K562 (cell line): ENCODE results near the gene CTRL. TPM values are rescaled to one million over a fixed set of nuclear protein-coding genes. Genes with fewer than 3 reads are reported as not detected.

Source experiments
- BHLHE40 ChIP-seq: IDR thresholded peaks from 2 replicates; pipeline ENCODE4 v1.6.1; 2011; ENCODE audit warnings: low read length, improper control_type of control experiment
- FOSL1 ChIP-seq: fragments of 200-800 bp; sonication (Bioruptor generic); conservative IDR thresholded peaks from 2 replicates; pipeline ENCODE4 v1.6.1; 2016; ENCODE audit warnings: missing genetic modification characterization, missing compliant biosample characterization
- LEF1 ChIP-seq: fragments of 450-650 bp; IDR thresholded peaks from 2 replicates; pipeline ENCODE4 v1.6.1; 2016; ENCODE audit warnings: mild to moderate bottlenecking
- MNT ChIP-seq, 2 experiments: fragments of 450-650 bp; conservative IDR thresholded peaks; 2 replicates each; pipeline ENCODE4 v1.6.1; 2017; ENCODE audit warnings: mild to moderate bottlenecking in 2 of 2, moderate library complexity in 2 of 2
- MYC ChIP-seq, 2 experiments: fragments of 250-450 bp in 1 of 2; sonication (Bioruptor Pico) in 1 of 2; IDR thresholded peaks; 2 replicates each; pipeline versions ENCODE4 v1.5.1 to v1.6.1; 2012 to 2021; ENCODE audit warnings: low read depth in 2 of 2, borderline replicate concordance in 1 of 2, improper control_type of control experiment in 1 of 2, low read length in 1 of 2, mild to moderate bottlenecking in 1 of 2, moderate library complexity in 1 of 2
- MYNN ChIP-seq, 2 experiments: sonication (generic); formaldehyde crosslinking in 1 of 2; IDR thresholded peaks; 2 replicates each; pipeline versions ENCODE4 v1.5.0 to v1.6.1; 2016 to 2020; ENCODE audit warnings: antibody characterized with exemption in 1 of 2, missing genetic modification reagents in 1 of 2
- PHF8 ChIP-seq: fragments of 200-600 bp; sonication (generic); IDR thresholded peaks from 2 replicates; pipeline ENCODE4 v1.6.1; 2012; ENCODE audit warnings: mixed run types, mild to moderate bottlenecking, inconsistent platforms, low read length, moderate library complexity, borderline replicate concordance
- RCOR1 ChIP-seq, 2 experiments: IDR thresholded peaks; 2 replicates each; pipeline ENCODE4 v1.6.1; 2012; ENCODE audit warnings: low read depth in 2 of 2, low read length in 2 of 2, borderline replicate concordance in 1 of 2, improper control_type of control experiment in 1 of 2
- SRSF7 ChIP-seq: fragments of 200-400 bp; formaldehyde crosslinking; optimal IDR thresholded peaks from 2 replicates; pipeline ENCODE3; 2017; ENCODE audit warnings: mild to moderate bottlenecking, low read depth, low read length
- USF2 ChIP-seq: sonication (generic); formaldehyde crosslinking; IDR thresholded peaks from 2 replicates; pipeline ENCODE4 v1.5.0; 2020; ENCODE audit warnings: missing genetic modification reagents
- ZNF263 ChIP-seq: sonication (generic); formaldehyde crosslinking; IDR thresholded peaks from 2 replicates; pipeline ENCODE4 v1.8.0; 2022; ENCODE audit warnings: mild to moderate bottlenecking, missing genetic modification reagents, borderline replicate concordance
- polyA plus RNA-seq, 8 experiments: library from polyadenylated mRNA; depleted of rRNA in 4 of 8; stranded (reverse) in 5 of 8; unstranded in 3 of 8; fragments of >200 nt; fragmentation: Nextera tagmentation in 2 of 8; fragmentation: Illumina TruSeq in 1 of 8; extraction: Ambion mirVana in 2 of 8; extraction: Trizol in 1 of 8; gene quantifications; 2 replicates each; pipeline versions ENCODE4 v1.2.1 to v1.2.3, GENCODE V29; 2011 to 2014; ENCODE audit warnings: inconsistent platforms in 1 of 8, missing spikeins in 1 of 8
- total RNA-seq, 7 experiments: library from RNA; depleted of rRNA in 6 of 7; stranded (reverse); fragments of >200 nt in 6 of 7; fragmentation: Illumina TruSeq in 2 of 7; extraction: Trizol in 2 of 7; gene quantifications; 2 replicates each; pipeline versions ENCODE4 v1.2.1 to v1.2.3, GENCODE V29; 2011 to 2021; ENCODE audit warnings: low replicate concordance in 1 of 7
- TF ChIP-seq, protein P1 (sequence below), 2 experiments: fragments of 450-650 bp in 1 of 2; sonication (generic) in 1 of 2; formaldehyde crosslinking in 1 of 2; IDR thresholded peaks in 1 of 2; conservative IDR thresholded peaks in 1 of 2; 2 replicates each; pipeline versions ENCODE4 v1.6.1 to v1.8.1; 2016 to 2023; ENCODE audit warnings: mild to moderate bottlenecking in 2 of 2, moderate library complexity in 2 of 2, inconsistent platforms in 1 of 2, missing genetic modification reagents in 1 of 2
- TF ChIP-seq, protein P2 (sequence below): sonication (generic); formaldehyde crosslinking; IDR thresholded peaks from 2 replicates; pipeline ENCODE4 v1.9.0; 2022; ENCODE audit warnings: mild to moderate bottlenecking, missing genetic modification reagents

CTRL gene
- total and polyA plus RNA-seq, 9 of the 15 experiments (the other 6 are each of a cell fraction or from before 2014, with no cell fraction given) = 1.4 to 5.6 (median 2.5) TPM

GRCh38 chr16:67922221-67922620 lies 9.4 kb downstream of the CTRL start (continued):
- TF ChIP-seq MNT (conservative IDR thresholded peaks at IDR 0.05) (peak in 1 of 2 experiments; percentile 24; a peak in 1 of 4 replicates), SRSF7 (no peak), PHF8 (no peak), MYNN (IDR thresholded peaks at IDR 0.05) (no peak), MYNN (CRISPR knock-in tag; IDR thresholded peaks at IDR 0.05) (no peak), ZNF263 (CRISPR knock-in tag) (no peak), LEF1 (0 out of 2 replicates have a peak, but pooled peaks have one; percentile 32), BHLHE40 (peak; percentile 29; the same call in 1 of the 2 replicates), FOSL1 (tag) (0 out of 2 replicates have a peak, but pooled peaks have one; percentile 52), MYC (IDR thresholded peaks at IDR 0.05; ENCODE audit: low read depth, low read length) (0 out of 2 replicates have a peak, but pooled peaks have one; percentile 26), MYC (CRISPR knock-in tag; IDR thresholded peaks at IDR 0.05; ENCODE audit: borderline replicate concordance, low read depth) (no peak), RCOR1 (IDR thresholded peaks at IDR 0.05; ENCODE audit: borderline replicate concordance in 1 of 2, low read depth in 2 of 2, low read length in 2 of 2) (peak in 1 of 2 experiments; percentile 76; a peak in 1 of 4 replicates), USF2 (CRISPR knock-in tag) (peak; percentile 16; the same call in 1 of the 2 replicates)
- TF ChIP-seq, protein P1, sequence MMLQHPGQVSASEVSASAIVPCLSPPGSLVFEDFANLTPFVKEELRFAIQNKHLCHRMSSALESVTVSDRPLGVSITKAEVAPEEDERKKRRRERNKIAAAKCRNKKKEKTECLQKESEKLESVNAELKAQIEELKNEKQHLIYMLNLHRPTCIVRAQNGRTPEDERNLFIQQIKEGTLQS (IDR thresholded peaks at IDR 0.05) = peak; percentile 18; the same call in 1 of the 2 replicates
- TF ChIP-seq, protein P1 (CRISPR knock-in tag; conservative IDR thresholded peaks at IDR 0.05) = no peak
- TF ChIP-seq, protein P2, sequence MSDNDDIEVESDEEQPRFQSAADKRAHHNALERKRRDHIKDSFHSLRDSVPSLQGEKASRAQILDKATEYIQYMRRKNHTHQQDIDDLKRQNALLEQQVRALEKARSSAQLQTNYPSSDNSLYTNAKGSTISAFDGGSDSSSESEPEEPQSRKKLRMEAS (CRISPR knock-in tag) = peak; percentile 36; the same call in 1 of the 2 replicates
